ENCODE measurements around the gene SYCN. TPM values are rescaled to one million over a fixed set of nuclear protein-coding genes. Genes with fewer than 3 reads are reported as not detected.

SYCN gene
- total RNA-seq, 6 donors from 2014 or later, result 0.83 to 1.3 TPM; not detected in 4

DNA sequence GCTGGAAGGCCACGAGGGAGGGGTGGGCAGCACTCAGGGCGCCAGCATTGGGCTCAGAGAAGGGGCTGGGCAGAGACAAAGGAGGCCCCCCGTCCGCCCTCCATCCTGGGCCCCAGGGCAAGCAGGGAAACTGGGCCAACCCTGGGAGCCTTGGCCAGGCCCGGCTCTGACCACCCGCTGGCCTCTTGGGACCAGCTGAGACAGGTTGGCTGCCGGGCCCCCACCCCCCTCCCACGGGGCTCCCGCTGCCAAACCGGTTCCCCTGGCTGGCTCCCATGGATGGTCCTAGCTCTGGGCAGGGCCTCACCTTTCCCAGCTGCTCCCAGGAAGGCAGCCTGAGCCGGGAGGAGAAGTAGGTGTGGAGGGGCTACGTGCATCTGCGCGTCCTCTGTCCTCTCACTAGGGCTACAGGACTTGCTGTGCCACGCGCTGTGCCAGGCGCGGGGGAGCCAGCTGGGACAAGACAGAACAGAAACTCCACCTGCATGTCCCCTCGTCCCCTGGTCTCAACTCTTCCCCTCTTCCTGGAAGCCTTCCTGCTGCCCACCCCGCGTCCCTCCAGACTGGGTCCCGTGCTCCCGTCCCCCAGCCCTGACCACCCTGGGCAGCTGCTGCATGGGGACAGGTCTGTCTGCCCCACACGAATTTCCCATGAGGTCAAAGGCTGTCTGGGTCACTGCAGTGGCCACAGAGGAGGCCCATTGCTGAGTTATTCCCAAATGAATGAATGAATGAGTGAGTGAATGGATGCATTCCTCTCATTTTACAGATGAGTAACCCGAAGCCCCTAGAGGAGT lies 36.4 kb downstream of the SYCN start:
- peak; percentile 79 to 85 for DNase-seq
- H3K4me3 ChIP-seq, result peak overlapping the region in 3 of 4 donors; percentile 35 to 45 (median 45)
- peaks cover 40 to 72% (median 57%) of the 10 kb centered on the region in 4 donors for H3K4me1 ChIP-seq

DNA sequence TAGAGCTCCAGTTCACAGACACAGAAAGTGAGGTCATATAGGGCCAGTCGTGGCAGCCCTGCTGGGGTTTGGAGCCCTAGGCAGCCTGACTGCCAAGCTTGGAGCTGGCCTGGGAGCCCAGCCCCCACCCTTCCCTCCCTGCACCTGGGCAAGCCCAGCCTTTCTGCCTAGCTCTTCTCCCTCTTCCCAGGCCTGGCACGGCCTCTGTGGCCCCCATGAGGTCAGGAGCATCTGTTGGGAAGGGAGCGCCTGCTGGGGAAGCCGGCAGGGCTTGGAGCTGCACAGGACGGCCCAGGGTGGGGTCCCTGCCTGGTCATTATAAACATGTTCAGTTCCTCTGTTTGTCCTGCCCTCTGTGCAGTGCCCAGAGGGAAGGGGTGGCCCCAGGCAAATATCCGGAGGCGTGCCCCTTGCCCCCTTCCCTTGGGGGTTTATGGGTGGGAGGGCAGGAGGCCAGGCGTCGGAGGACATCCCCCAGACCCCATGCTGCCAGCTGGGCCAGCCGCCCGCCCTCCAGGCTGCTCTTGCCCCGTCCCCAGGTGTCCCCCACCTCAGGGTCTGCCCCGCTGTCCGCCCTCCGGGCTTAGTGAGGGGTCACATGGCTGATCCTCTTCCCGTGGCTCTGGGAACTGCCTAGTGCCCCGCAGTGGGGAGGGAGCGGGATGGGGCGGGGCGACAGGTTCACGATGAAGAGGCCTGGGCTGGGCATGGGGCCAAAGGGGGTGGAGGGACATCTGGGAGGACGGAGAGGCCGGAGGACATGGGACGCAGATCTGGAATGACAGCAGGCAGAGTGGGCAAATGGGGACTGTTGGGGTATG lies 37.3 kb downstream of the SYCN start:
- Histone ChIP-seq H3K27me3 (no peaks in the 10 kb centered on the region), H3K4me1 (peaks cover 41 to 81% (median 63%) of the 10 kb centered on the region in 4 donors), H3K9me3 (no peaks in the 10 kb centered on the region), H3K27ac (peak overlapping the region; percentile 79 to 89 (median 88)), H3K4me3 (peak overlapping the region in 3 of 4 donors; percentile 35 to 45 (median 45)), H3K36me3 (peaks cover 6 to 26% (median 26%) of the 10 kb centered on the region in 4 donors)
- TF ChIP-seq POLR2AphosphoS5 (IDR thresholded peaks at IDR 0.05) (peak; percentile 26 to 56), POLR2A (IDR thresholded peaks at IDR 0.05) (peak in 1 of 4 donors; percentile 20), EP300 (IDR thresholded peaks at IDR 0.05) (peak in 1 of 4 donors; percentile 26)
- TF ChIP-seq, protein P1, sequence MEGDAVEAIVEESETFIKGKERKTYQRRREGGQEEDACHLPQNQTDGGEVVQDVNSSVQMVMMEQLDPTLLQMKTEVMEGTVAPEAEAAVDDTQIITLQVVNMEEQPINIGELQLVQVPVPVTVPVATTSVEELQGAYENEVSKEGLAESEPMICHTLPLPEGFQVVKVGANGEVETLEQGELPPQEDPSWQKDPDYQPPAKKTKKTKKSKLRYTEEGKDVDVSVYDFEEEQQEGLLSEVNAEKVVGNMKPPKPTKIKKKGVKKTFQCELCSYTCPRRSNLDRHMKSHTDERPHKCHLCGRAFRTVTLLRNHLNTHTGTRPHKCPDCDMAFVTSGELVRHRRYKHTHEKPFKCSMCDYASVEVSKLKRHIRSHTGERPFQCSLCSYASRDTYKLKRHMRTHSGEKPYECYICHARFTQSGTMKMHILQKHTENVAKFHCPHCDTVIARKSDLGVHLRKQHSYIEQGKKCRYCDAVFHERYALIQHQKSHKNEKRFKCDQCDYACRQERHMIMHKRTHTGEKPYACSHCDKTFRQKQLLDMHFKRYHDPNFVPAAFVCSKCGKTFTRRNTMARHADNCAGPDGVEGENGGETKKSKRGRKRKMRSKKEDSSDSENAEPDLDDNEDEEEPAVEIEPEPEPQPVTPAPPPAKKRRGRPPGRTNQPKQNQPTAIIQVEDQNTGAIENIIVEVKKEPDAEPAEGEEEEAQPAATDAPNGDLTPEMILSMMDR (IDR thresholded peaks at IDR 0.05), result peak in 1 of 6 experiments; percentile 10
- DNase-seq, result peak; percentile 88
- ATAC-seq (ENCODE audit: low FRiP score in 2 of 2), result peak; percentile 42 to 84
- 39 to 49% methylated on average over 19 to 23 of the region's 24 CpGs for WGBS, 2 donors

More for the DNA sequence above, 36.4 kb downstream of the SYCN start:
- no peaks in the 10 kb centered on the region for H3K9me3 ChIP-seq
- no peaks in the 10 kb centered on the region for H3K27me3 ChIP-seq
- peak overlapping the region; percentile 79 to 89 (median 88) for H3K27ac ChIP-seq
- H3K36me3 ChIP-seq, result peaks cover 6 to 34% (median 32%) of the 10 kb centered on the region in 4 donors
- peak; percentile 33 to 74 for ATAC-seq (ENCODE audit: low FRiP score in 2 of 2)
- WGBS, 2 donors, result 48 to 81% methylated on average over 11 to 22 of the region's 25 CpGs
- TF ChIP-seq POLR2A (IDR thresholded peaks at IDR 0.05) (no peak), EP300 (IDR thresholded peaks at IDR 0.05) (no peak), POLR2AphosphoS5 (IDR thresholded peaks at IDR 0.05) (no peak)
- TF ChIP-seq, protein P1 (IDR thresholded peaks at IDR 0.05), result no peak

DNA sequence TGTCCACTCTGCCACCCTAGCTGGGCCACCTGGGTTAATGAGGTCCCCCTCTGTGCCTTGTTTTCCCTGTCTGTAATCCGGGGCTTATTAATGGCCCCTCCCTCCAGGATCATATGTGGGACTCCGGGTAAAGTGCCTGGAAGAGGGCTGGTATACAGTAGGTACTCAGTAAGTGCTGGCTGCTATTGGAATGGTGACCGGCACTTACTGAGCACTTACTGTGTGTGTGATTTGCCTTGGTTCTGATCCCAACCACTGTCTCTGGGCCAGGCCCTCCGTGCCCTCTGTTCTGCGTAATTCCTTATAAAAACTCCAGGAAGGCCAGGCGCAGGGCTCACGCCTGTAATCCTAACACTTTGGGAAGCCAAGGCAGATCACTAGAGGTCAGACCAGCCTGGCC lies 38.2 kb downstream of the SYCN start:
- Histone ChIP-seq H3K4me1 (peaks cover 49 to 87% (median 69%) of the 10 kb centered on the region in 4 donors), H3K27ac (peak overlapping the region; percentile 63 to 89 (median 88)), H3K9me3 (no peaks in the 10 kb centered on the region), H3K4me3 (no peak overlapping the region), H3K36me3 (peaks cover 6 to 17% (median 16%) of the 10 kb centered on the region in 4 donors), H3K27me3 (no peaks in the 10 kb centered on the region)
- no peak for TF ChIP-seq EP300 (IDR thresholded peaks at IDR 0.05)
- TF ChIP-seq, protein P1 (IDR thresholded peaks at IDR 0.05), result no peak
- no peak for TF ChIP-seq POLR2A (IDR thresholded peaks at IDR 0.05)
- no peak for TF ChIP-seq POLR2AphosphoS5 (IDR thresholded peaks at IDR 0.05)
- no peak for DNase-seq
- 93% methylated on average over 4 to 7 of the region's 7 CpGs for WGBS, 2 donors
- ATAC-seq (ENCODE audit: low FRiP score in 2 of 2), result no peak

DNA sequence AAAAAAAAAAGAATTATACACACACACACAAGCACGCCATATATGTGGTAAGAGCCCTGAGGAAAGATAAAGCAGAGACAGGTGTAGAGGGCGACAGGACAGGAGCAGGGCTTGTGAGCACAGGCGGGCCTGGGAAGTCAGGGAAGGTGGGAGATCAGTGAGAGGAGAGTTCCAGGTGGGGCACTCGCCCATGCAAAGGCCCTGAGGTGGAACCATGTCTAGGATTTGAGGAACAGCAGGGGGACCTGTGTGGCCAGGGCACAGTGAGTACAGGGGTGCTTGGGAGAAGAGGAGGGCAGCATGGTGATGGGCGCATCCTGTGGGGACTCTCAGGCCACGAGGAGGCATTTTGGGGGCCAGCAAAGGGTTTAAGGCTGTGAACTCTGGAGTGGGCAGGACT lies 39.8 kb downstream of the SYCN start:
- Histone ChIP-seq H3K36me3 (peaks cover 0 to 1% (median under 1%) of the 10 kb centered on the region in 4 donors), H3K27me3 (no peaks in the 10 kb centered on the region), H3K9me3 (no peaks in the 10 kb centered on the region), H3K27ac (peak overlapping the region in 2 of 4 donors; percentile 66 to 86), H3K4me1 (peaks cover 56 to 90% (median 74%) of the 10 kb centered on the region in 4 donors), H3K4me3 (no peak overlapping the region)
- ATAC-seq (ENCODE audit: low FRiP score in 2 of 2) (no peak), DNase-seq (no peak)
- no peak for TF ChIP-seq POLR2AphosphoS5 (IDR thresholded peaks at IDR 0.05)
- TF ChIP-seq, protein P1 (IDR thresholded peaks at IDR 0.05), result no peak
- no peak for TF ChIP-seq EP300 (IDR thresholded peaks at IDR 0.05)
- no peak for TF ChIP-seq POLR2A (IDR thresholded peaks at IDR 0.05)
- WGBS, 2 donors, result 90 to 95% methylated on average over 6 of the region's 6 CpGs

All from upper lobe of left lung (tissue), 6 donors.